ENCODE results near the gene PCDHGB6. TPM values are rescaled to one million over a fixed set of nuclear protein-coding genes. Genes with fewer than 3 reads are reported as not detected.

Gene PCDHGB6
- total RNA-seq, 1 experiment from 2014 or later, result 0.23 TPM

DNA sequence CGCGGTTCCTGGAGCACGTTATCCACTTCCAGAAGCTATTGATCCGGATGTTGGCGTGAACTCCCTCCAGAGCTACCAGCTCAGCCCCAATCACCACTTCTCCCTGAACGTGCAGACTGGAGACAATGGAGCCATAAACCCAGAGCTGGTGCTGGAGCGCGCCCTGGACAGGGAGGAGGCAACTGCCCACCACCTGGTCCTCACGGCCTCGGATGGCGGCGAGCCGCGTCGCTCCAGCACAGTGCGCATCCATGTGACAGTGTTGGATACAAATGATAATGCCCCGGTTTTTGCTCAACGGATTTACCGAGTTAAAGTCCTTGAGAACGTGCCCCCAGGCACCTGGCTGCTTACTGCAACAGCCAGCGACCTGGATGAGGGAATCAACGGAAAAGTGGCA, 4.4 kb upstream of the PCDHGB6 start:
- ChIA-PET CTCF (interaction anchor here (0.7 to 0.8 kb wide), 2 partner anchors 10 to 92 kb away, joined by 3 read pairs; no protein-coding TSS in a partner anchor), POLR2A (no interaction called here)
- TF ChIP-seq POLR2AphosphoS5 (IDR thresholded peaks at IDR 0.05; ENCODE audit: low read depth, low read length) (no peak), TCF7L2 (IDR thresholded peaks at IDR 0.05; ENCODE audit: low read depth, low read length) (no peak), SIN3A (IDR thresholded peaks at IDR 0.05; ENCODE audit: borderline replicate concordance, insufficient read depth, low read depth, low read length) (no peak), REST (IDR thresholded peaks at IDR 0.05; ENCODE audit: insufficient read depth in 1 of 2, low read depth in 2 of 2, low read length in 1 of 2) (no peak), CTCF (IDR thresholded peaks at IDR 0.05) (no peak)
- Histone ChIP-seq H3K4me3 (ENCODE audit: low read depth in 2 of 2, low read length in 2 of 2) (no peak overlapping the region), H3K27ac (ENCODE audit: low read length) (no peak overlapping the region), H3K36me3 (ENCODE audit: control insufficient read depth, insufficient read depth, low read length) (no peaks in the 10 kb centered on the region), H3K27me3 (ENCODE audit: control insufficient read depth, insufficient read depth, low read length) (no peaks in the 10 kb centered on the region), H3K9me3 (ENCODE audit: control insufficient read depth, insufficient read depth, low read depth, low read length) (no peaks in the 10 kb centered on the region), H3K4me1 (ENCODE audit: control insufficient read depth, insufficient read depth, low read length) (no peaks in the 10 kb centered on the region)
- DNase-seq (ENCODE audit: low read depth, low spot score) (no peak), ATAC-seq (no peak)
- intact Hi-C loops (cut with micrococcal nuclease; ENCODE audit: unreplicated experiment), result no loop called here
- in situ Hi-C loops (cut with HindIII; ENCODE audit: low pct_unique_long_range_greater_than_20kb, low sequenced_read_pairs), result no loop called here
- BruUV-seq (replicated peaks), result no TSS peak

DNA sequence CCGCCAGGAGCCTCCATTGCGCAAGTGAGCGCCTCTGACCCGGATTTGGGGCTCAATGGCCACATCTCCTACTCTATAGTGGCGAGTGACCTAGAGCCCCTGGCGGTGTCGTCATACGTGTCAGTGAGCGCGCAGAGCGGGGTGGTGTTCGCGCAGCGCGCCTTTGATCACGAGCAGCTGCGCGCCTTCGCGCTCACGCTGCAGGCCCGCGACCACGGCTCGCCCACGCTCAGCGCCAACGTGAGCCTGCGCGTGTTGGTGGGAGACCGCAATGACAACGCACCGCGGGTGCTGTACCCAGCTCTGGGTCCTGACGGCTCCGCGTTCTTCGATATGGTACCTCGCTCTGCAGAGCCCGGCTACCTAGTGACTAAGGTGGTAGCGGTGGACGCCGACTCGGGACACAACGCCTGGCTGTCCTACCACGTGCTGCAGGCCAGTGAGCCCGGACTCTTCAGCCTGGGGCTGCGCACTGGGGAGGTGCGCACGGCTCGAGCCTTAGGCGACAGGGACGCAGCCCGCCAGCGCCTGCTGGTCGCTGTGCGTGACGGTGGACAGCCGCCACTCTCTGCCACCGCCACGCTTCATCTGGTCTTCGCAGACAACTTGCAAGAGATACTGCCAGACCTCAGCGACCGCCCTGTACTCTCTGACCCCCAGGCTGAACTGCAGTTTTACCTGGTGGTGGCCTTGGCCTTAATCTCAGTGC, 1.9 kb downstream of the PCDHGB6 start:
- in situ Hi-C loops (cut with HindIII; ENCODE audit: low pct_unique_long_range_greater_than_20kb, low sequenced_read_pairs), result no loop called here
- ATAC-seq, result no peak
- no peaks in the 10 kb centered on the region for H3K27me3 ChIP-seq (ENCODE audit: control insufficient read depth, insufficient read depth, low read length)
- no peak overlapping the region for H3K27ac ChIP-seq (ENCODE audit: low read length)
- ChIA-PET POLR2A (no interaction called here), CTCF (no interaction called here)
- TF ChIP-seq SIN3A (IDR thresholded peaks at IDR 0.05; ENCODE audit: borderline replicate concordance, insufficient read depth, low read depth, low read length), result no peak
- TF ChIP-seq REST (IDR thresholded peaks at IDR 0.05; ENCODE audit: insufficient read depth in 1 of 2, low read depth in 2 of 2, low read length in 1 of 2), result no peak
- no peak for TF ChIP-seq CTCF (IDR thresholded peaks at IDR 0.05)
- no peak for TF ChIP-seq TCF7L2 (IDR thresholded peaks at IDR 0.05; ENCODE audit: low read depth, low read length)
- TF ChIP-seq POLR2AphosphoS5 (IDR thresholded peaks at IDR 0.05; ENCODE audit: low read depth, low read length), result no peak
- no peaks in the 10 kb centered on the region for H3K4me1 ChIP-seq (ENCODE audit: control insufficient read depth, insufficient read depth, low read length)
- H3K36me3 ChIP-seq (ENCODE audit: control insufficient read depth, insufficient read depth, low read length), result no peaks in the 10 kb centered on the region
- no peak overlapping the region for H3K4me3 ChIP-seq (ENCODE audit: low read depth in 2 of 2, low read length in 2 of 2)
- intact Hi-C loops (cut with micrococcal nuclease; ENCODE audit: unreplicated experiment), result loop anchor here (5.0 to 10.0 kb wide), 2 partner anchors 45 to 187 kb away; partner anchors contain the start of genes PCDHB14 and PCDHGA5
- BruUV-seq (replicated peaks), result no TSS peak
- no peak for DNase-seq (ENCODE audit: low read depth, low spot score)
- no peaks in the 10 kb centered on the region for H3K9me3 ChIP-seq (ENCODE audit: control insufficient read depth, insufficient read depth, low read depth, low read length)

Measured in Panc1 (cell line).